Fibroblast of villous mesenchyme (primary cell): ENCODE results near the gene UPK3B. TPM values are rescaled to one million over a fixed set of nuclear protein-coding genes. Genes with fewer than 3 reads are reported as not detected.
"Not testable (repeated sequence)": the region's sequence is repeated elsewhere in the genome, so short reads cannot be mapped to it uniquely, and the experiment has no call there.

ENCODE experiments used
- DNase-seq: peaks from one replicate; pipeline ENCODE4 v3.0.0-alpha.2; 2010; ENCODE audit warnings: low read depth
- H3K4me3 ChIP-seq: 2 replicates; pipeline ENCODE4 v1.5.1; 2011; ENCODE audit warnings: low read depth, mild to moderate bottlenecking, low read length
- CTCF ChIP-seq: IDR thresholded peaks from 2 replicates; pipeline ENCODE4 v1.5.1; 2012; ENCODE audit warnings: low read depth, mild to moderate bottlenecking, low read length; ENCODE audit not compliant: insufficient read depth
- total RNA-seq: library from RNA; depleted of rRNA; stranded (reverse); fragments of >200 nt; gene quantifications from 2 replicates; pipeline ENCODE4 v1.2.3, GENCODE V29; 2012

The UPK3B gene
- total RNA-seq, result 0.43 TPM in 1 of 2 replicates, not detected in the other

- no peak within 1 kb of the TSS for H3K4me3 ChIP-seq
- DNase-seq, result no peak
- TF ChIP-seq CTCF, result no peak
Observed at GRCh38 chr7:76509931-76510877, at the start of gene UPK3B. TSS of gene UPK3B (plus strand) at chr7:76510552. CDS start at chr7:76510653, 101 bp downstream.

GRCh38 chr7:76460767-76461166 lies 49.6 kb upstream of the UPK3B start:
- not testable (repeated sequence) for DNase-seq

GRCh38 chr7:76461464-76462101 lies 48.8 kb upstream of the UPK3B start, which contains the start of gene DTX2:
TSS of gene DTX2 (plus strand) at chr7:76461709. CDS start at chr7:76480510, 18,801 bp downstream.
- DNase-seq, result not testable (repeated sequence)
- H3K4me3 ChIP-seq, result peak within 1 kb of the TSS; percentile 48

More at GRCh38 chr7:76460767-76461166, 49.6 kb upstream of the UPK3B start:
- not testable (repeated sequence) for H3K4me3 ChIP-seq

- not testable (repeated sequence) for DNase-seq
Observed at GRCh38 chr7:76462271-76462882, 48.0 kb upstream of the UPK3B start.

DNA sequence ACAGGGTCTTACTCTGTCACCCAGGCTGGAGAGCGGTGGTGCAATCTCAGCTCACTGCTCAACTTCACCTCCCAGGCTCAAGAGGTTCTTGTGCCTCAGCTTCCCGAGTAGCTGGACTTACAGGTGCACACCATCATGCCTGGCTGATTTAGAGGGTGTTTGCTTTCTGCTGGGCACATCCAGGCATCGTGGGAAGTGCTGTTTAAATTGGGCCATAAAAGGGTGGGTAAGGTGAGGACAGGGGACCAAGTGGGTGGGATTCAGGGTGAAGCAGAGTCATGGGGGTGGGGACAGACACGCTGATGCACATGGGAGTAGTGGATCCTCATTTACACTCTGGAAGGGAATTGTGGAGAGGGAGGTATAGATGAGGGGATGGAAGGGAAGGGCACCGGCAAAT lies 45.4 kb upstream of the UPK3B start:
- H3K4me3 ChIP-seq, DNase-seq: not testable (repeated sequence)

More at GRCh38 chr7:76462271-76462882, 48.0 kb upstream of the UPK3B start:
- H3K4me3 ChIP-seq, result not testable (repeated sequence)

GRCh38 chr7:76465950-76466349 lies 44.4 kb upstream of the UPK3B start:
- not testable (repeated sequence) for DNase-seq

DNA sequence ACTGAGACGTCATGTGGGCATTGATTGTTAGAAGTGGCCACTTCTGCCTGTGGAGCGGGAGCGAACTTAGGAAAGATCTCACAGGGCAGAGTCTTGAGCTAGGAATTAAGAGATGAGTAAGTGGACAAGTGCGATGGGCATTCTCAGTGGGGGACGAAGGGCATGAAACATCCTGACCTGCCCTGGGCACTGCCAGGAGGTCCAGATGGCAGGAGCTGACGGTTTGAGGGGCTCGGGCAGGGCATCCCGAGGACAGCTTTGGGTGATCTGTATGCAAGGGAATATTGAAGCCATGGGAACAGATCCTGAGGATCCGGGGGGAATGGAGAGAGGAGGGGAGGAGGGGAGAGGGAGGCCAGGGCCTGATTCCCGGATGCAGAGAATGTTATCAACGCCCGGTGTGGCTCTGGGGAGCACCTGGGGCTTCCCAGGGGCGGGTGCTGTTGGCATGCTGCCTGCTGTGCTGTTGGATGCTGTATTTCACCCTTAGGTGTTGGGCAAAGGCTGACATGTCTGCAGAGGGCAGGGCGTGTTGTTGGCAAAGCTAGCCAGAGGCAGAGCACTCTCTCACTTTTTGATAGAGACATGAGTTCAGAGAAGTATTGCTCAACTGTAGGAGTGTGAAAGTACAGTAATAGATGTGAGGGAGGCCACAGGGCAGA lies 42.5 kb upstream of the UPK3B start:
- not testable (repeated sequence) for DNase-seq, H3K4me3 ChIP-seq

More at GRCh38 chr7:76465950-76466349, 44.4 kb upstream of the UPK3B start:
- not testable (repeated sequence) for H3K4me3 ChIP-seq

GRCh38 chr7:76471556-76472221 lies 38.7 kb upstream of the UPK3B start:
- H3K4me3 ChIP-seq, DNase-seq: not testable (repeated sequence)

DNA sequence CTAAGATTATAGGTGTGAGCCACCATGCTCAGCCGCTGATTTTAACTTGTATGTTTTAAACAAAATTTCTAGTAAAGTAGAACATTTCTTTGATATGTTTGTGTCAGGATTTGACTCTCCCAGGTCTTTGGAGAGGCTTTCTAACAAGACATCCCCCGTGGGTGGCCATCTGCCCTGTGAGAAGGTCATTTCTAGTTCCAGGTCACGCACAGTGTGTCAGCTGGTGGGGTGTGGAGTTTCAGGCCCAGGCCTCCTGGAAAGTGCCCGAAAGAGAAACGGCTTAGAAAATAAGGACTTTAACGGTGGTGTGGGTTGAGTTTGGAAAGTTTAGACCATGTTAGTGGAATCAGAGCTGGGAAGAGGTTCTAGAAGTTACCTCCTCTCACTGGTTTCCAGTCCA lies 37.3 kb upstream of the UPK3B start:
- DNase-seq, H3K4me3 ChIP-seq: not testable (repeated sequence)

DNA sequence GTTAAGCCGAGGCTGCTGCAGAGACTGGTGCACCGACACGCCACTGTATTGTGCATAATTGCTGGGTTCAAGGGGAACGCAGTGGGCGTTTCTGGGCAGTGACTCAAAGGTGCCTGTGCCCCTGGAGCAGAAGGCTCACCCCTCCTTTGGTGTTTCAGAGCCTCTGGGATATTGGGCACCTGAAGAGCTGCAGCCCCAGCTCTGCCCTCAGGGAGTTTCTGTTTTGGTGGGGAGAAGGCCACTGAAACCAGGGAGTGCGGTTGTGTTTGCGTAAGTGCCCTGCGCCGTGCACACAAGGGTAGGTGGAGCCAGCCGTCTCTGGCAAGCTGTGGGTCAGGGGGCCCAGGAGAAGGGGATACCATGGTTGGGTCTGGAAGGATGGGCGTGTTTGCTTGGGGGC lies 34.1 kb upstream of the UPK3B start:
- not testable (repeated sequence) for DNase-seq, H3K4me3 ChIP-seq

DNA sequence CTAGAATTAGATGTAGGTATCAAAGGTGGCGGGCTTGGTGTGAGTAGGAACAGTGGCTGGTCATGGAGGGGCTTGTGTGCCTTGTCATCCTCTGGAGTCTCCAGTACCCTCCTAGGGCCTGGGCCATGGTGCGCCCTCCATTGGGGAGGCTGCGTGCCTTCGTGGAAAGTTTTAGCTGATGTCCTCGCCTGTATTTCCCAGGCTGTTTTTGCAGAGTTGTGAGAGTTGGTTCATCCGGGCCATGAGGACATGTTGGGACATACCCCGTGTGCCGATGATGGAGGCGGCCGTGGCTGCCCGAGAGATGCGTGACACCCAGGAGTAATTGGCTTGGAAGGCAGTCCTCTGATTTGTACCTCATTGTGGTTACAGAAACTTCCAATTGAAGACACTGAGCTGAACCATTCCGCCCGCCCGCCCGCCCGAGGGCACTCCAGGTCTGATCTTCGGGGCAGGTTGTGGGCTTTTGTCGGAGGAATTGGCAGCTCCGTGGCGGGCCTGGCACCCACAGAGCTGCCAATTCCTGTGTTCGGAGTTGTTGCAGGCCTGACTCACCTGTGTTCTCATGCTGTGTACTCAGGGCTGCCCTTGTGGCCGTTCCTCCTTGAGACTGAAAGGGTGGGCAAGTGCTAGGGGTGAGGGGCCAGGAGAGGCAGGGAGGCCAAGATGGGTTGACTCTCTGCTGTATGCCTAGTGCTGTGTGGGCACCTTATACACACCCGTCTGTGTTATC lies 33.4 kb upstream of the UPK3B start:
- H3K4me3 ChIP-seq, DNase-seq: not testable (repeated sequence)

GRCh38 chr7:76479628-76480027 lies 30.7 kb upstream of the UPK3B start:
- not testable (repeated sequence) for DNase-seq

DNA sequence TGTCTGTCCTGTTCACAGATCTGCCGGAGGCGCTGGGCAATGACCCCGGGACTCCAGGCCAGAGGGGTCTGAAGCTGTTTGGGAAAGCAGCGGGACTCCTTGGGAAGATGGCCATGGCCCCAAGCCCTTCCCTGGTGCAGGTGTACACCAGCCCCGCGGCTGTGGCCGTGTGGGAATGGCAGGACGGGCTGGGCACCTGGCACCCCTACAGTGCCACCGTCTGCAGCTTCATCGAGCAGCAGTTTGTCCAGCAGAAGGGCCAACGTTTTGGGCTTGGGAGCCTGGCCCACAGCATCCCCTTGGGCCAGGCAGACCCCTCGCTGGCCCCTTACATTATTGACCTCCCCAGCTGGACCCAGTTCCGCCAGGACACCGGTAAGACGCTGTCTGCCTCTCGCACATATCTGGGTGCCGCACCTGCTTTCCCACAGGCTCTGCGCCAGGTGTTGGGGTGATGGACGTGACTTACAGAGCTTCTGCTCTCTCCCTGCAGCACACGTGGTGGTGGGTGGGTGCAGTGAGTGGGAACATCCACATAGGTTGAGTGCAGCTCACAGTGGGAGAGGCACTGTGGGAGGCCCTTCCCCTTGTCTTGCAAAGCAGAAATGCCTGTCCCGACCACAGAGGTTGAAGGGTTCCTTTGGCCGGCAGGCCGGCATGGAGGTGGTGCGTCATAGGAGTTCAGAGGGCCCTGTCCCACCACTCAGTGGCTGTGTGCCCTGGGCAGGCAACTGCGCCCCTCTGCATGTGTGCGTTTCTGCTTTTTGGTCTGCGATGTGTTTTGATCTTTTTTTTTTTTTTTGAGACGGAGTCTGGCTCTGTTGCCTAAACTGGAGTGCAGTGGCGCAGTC lies 29.7 kb upstream of the UPK3B start:
- not testable (repeated sequence) for H3K4me3 ChIP-seq, DNase-seq

More at GRCh38 chr7:76479628-76480027, 30.7 kb upstream of the UPK3B start:
- H3K4me3 ChIP-seq, result not testable (repeated sequence)

GRCh38 chr7:76482660-76483059 lies 27.7 kb upstream of the UPK3B start:
- H3K4me3 ChIP-seq, DNase-seq: not testable (repeated sequence)

GRCh38 chr7:76483081-76483480 lies 27.3 kb upstream of the UPK3B start:
- not testable (repeated sequence) for H3K4me3 ChIP-seq, DNase-seq
